Body of pancreas (tissue), 4 donors: ENCODE results near the gene MT1E.

Experiments
- CTCF ChIP-seq, 7 experiments: fragments of 450-650 bp in 4 of 7; fragments of 200-600 bp in 3 of 7; sonication (generic) in 3 of 7; IDR thresholded peaks; one replicate each; pipeline ENCODE4 v1.5.1; 2016 to 2019; ENCODE audit warnings: antibody characterized with exemption in 7 of 7
- POLR2A ChIP-seq, 3 donors: fragments of 450-650 bp; IDR thresholded peaks; one replicate each; pipeline ENCODE4 v1.6.1; 2016; ENCODE audit warnings: antibody characterized with exemption in 3 of 3, mild to moderate bottlenecking in 2 of 3

GRCh38 chr16:56652600-56652999 is 27.0 kb downstream of the MT1E start:
- TF ChIP-seq CTCF (IDR thresholded peaks at IDR 0.05) (no peak), POLR2A (IDR thresholded peaks at IDR 0.05) (no peak)
